KOPT-K1 (cell line): Measurements from ENCODE around the gene PHC2.

Experiments
- H3K27ac ChIP-seq: fragments of 200-600 bp; sonication (generic); 2 replicates; pipeline ENCODE4 v1.5.1; 2016; ENCODE audit warnings: antibody characterized with exemption, mild to moderate bottlenecking, low read depth, low read length; ENCODE audit not compliant: poor library complexity, severe bottlenecking
- H3K36me3 ChIP-seq: fragments of 200-600 bp; sonication (generic); 2 replicates; pipeline ENCODE4 v1.5.1; 2017; ENCODE audit warnings: antibody characterized with exemption, mild to moderate bottlenecking, low read length, moderate library complexity; ENCODE audit not compliant: insufficient read depth
- H3K9me3 ChIP-seq: fragments of 200-600 bp; sonication (generic); 2 replicates; pipeline ENCODE4 v1.5.1; 2017; ENCODE audit warnings: antibody characterized with exemption, low read length, mild to moderate bottlenecking; ENCODE audit not compliant: insufficient read depth, poor library complexity, severe bottlenecking

PHC2 gene

DNA sequence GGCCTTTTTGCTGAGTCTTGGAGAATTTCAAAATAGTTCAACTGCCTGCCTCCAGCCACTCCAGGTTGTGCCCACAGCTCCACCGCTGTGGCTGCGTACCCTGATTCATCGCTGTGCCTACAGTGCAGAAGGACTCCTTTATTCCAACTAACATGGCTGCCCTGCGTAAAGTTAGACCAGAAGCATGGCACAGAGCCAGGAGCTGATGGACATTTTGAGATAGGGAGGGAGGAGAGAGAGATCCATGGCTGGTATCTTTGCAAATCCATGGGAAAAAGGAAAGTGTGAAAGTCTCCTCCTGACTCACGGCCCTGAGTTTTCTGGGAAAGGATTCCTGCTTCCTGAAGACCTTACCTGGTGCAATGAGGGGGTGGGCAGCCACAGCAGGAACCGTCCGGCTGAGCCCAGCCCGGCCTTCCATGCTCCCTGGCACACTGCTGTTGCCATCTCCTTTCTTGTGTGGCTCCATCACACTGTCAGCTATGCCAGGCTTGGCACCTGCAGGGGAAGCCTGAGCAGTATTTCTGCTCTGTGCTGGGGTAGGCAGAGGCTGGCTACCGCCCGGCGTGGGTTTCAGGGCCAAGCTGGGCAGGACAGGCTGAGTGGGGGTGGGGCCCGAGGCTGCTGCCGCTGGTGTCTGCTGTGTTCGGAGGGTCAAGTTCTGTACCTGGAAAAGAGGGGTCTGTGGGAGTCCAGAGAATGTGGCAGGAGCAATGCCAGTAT lies 64.0 kb downstream of the PHC2 start:
- Histone ChIP-seq H3K9me3 (no peaks in the 10 kb centered on the region), H3K36me3 (no peaks in the 10 kb centered on the region), H3K27ac (no peak overlapping the region)

GRCh38 chr1:33365560-33365997 lies 65.3 kb downstream of the PHC2 start:
- no peaks in the 10 kb centered on the region for H3K9me3 ChIP-seq
- H3K27ac ChIP-seq: no peak overlapping the region
- H3K36me3 ChIP-seq: no peaks in the 10 kb centered on the region

- Histone ChIP-seq H3K27ac (no peak overlapping the region), H3K36me3 (no peaks in the 10 kb centered on the region), H3K9me3 (no peaks in the 10 kb centered on the region)
These were observed 66.4 kb downstream of the PHC2 start for GRCh38 chr1:33364565-33364918.

- H3K27ac ChIP-seq: no peak overlapping the region
- H3K36me3 ChIP-seq: no peaks in the 10 kb centered on the region
- no peaks in the 10 kb centered on the region for H3K9me3 ChIP-seq
These were observed 67.4 kb downstream of the PHC2 start for GRCh38 chr1:33363470-33363861.

DNA sequence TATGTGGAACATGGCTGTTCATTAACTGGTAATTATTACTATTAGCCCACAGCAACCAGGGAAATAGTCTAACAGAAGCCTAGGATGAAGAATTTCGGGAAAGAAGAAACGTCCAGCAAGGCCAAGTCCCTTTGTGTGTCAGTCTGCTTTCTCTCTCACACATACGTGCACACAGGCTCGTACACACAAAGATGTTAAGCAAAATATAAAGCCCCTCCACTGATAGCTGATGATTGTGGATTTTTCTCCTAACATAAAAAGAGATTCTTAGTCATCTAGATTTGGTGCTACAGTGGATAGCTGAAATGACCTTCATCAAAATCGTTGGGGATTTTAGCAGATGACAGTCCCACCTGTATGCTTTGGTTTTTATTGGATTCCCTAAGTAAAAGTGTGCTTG lies 67.9 kb downstream of the PHC2 start:
- no peaks in the 10 kb centered on the region for H3K9me3 ChIP-seq
- no peak overlapping the region for H3K27ac ChIP-seq
- H3K36me3 ChIP-seq: no peaks in the 10 kb centered on the region

- Histone ChIP-seq H3K27ac (no peak overlapping the region), H3K36me3 (no peaks in the 10 kb centered on the region), H3K9me3 (no peaks in the 10 kb centered on the region)
These were observed 69.2 kb downstream of the PHC2 start for GRCh38 chr1:33361532-33362235.

DNA sequence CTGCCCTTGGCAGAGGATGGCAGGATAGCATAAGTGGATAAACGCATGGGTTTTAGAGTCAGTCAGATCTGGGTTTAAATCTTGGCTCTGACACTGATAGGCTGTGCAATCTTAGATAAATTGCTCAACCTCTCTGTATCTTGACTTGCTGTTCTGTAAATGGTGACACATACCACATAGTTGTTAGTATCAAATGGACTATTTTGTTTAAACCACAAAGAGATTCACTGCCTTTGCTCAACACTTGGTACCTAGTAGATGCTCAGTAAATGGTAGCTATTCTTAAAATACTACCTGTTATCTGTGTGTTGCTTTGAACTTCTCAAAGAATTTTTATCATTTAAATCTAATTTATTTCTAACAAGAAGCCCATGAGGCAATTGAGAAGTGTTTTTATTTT lies 70.5 kb downstream of the PHC2 start:
- Histone ChIP-seq H3K36me3 (no peaks in the 10 kb centered on the region), H3K27ac (no peak overlapping the region), H3K9me3 (no peaks in the 10 kb centered on the region)

GRCh38 chr1:33359931-33360330 lies 71.0 kb downstream of the PHC2 start:
- Histone ChIP-seq H3K36me3 (no peaks in the 10 kb centered on the region), H3K27ac (no peak overlapping the region), H3K9me3 (no peaks in the 10 kb centered on the region)

GRCh38 chr1:33358795-33359503 lies 71.9 kb downstream of the PHC2 start:
- H3K27ac ChIP-seq: no peak overlapping the region
- H3K36me3 ChIP-seq: no peaks in the 10 kb centered on the region
- H3K9me3 ChIP-seq: no peaks in the 10 kb centered on the region

- Histone ChIP-seq H3K27ac (no peak overlapping the region), H3K36me3 (no peaks in the 10 kb centered on the region), H3K9me3 (no peaks in the 10 kb centered on the region)
These were observed 72.6 kb downstream of the PHC2 start for GRCh38 chr1:33358114-33358794.

DNA sequence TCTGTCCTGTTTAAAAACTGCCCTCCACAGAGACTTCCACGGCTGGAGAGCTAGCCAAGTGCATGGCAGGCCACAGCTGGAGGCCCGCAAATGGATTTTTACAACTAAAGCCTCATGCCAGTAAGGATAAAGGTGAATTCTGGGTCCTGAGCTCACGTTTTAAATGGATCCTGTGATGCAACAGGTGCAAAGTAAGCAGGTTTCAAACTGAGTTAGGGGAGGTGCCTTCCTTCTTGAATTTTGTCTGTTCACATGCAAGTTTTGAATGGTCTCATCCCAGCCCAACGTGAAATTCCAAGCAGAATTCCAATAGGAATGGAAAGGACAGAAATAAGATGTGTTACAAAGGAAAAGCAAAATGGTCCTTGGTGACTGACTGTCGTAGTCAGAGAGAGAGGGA lies 73.8 kb downstream of the PHC2 start:
- H3K27ac ChIP-seq: no peak overlapping the region
- no peaks in the 10 kb centered on the region for H3K36me3 ChIP-seq
- no peaks in the 10 kb centered on the region for H3K9me3 ChIP-seq

- Histone ChIP-seq H3K9me3 (no peaks in the 10 kb centered on the region), H3K27ac (no peak overlapping the region), H3K36me3 (no peaks in the 10 kb centered on the region)
These were observed 76.1 kb downstream of the PHC2 start for GRCh38 chr1:33354707-33355316.

DNA sequence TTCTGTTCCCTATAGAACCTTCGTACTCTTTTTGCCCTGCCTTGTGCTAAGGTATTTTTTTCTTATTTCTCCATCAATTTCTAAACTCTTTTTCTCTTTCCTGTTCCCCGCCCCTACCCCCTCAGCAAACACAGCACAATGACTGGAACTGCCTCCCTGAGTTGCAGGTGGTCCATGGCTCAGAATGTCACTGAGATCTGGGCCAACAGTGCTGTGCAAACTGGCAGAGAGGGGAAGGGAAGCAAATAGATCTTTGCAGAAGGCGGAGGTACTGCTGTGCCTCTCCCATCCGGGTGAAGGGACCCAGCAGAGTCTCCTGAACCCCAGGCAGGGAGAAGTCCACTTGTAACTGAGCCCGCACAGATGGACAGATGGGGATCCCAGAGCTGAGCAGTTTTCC lies 77.4 kb downstream of the PHC2 start:
- H3K27ac ChIP-seq: no peak overlapping the region
- no peaks in the 10 kb centered on the region for H3K9me3 ChIP-seq
- H3K36me3 ChIP-seq: no peaks in the 10 kb centered on the region

GRCh38 chr1:33351281-33351660 lies 79.6 kb downstream of the PHC2 start:
- Histone ChIP-seq H3K27ac (no peak overlapping the region), H3K9me3 (no peaks in the 10 kb centered on the region), H3K36me3 (peaks cover 11% of the 10 kb centered on the region)
